Measurements from ENCODE around the gene TBC1D5.

TBC1D5 gene

GRCh38 chr3:17182166-17182565 is 560.3 kb downstream of the TBC1D5 start:
- Histone ChIP-seq H4K8ac (ENCODE audit: low read length) (no peak overlapping the region), H3K18ac (ENCODE audit: low read depth in 1 of 2, low read length in 2 of 2) (no peak overlapping the region), H3K14ac (ENCODE audit: low read length in 2 of 2) (no peak overlapping the region), H3K36me3 (ENCODE audit: control insufficient read depth in 1 of 2, insufficient read depth in 2 of 2, low read depth in 1 of 2, low read length in 2 of 2) (peaks cover 0 to 14% of the 10 kb centered on the region in 2 experiments), H2BK15ac (ENCODE audit: low read depth, poor library complexity, severe bottlenecking) (no peak overlapping the region), H3K27ac (ENCODE audit: low read length, poor library complexity, severe bottlenecking) (no peak overlapping the region), H4K91ac (ENCODE audit: low read length) (no peak overlapping the region), H3K4me1 (ENCODE audit: control insufficient read depth, insufficient read depth, low read depth, low read length) (peaks cover 2% of the 10 kb centered on the region), H2AK5ac (ENCODE audit: low read length, severe bottlenecking) (no peak overlapping the region), H2AFZ (ENCODE audit: low read depth, low read length) (no peak overlapping the region), H3K9ac (ENCODE audit: low read length) (no peak overlapping the region), H3K4me2 (ENCODE audit: low read length, poor library complexity, severe bottlenecking) (no peak overlapping the region), H3K4ac (ENCODE audit: low read depth in 1 of 2, low read length in 2 of 2) (no peak overlapping the region), H3K27me3 (ENCODE audit: control insufficient read depth in 1 of 2, insufficient read depth in 1 of 2, low read length in 2 of 2) (no peaks in the 10 kb centered on the region), H3K9me3 (ENCODE audit: control insufficient read depth, low read length) (no peaks in the 10 kb centered on the region), H2BK12ac (ENCODE audit: low read length in 2 of 2) (no peak overlapping the region), H3K23ac (ENCODE audit: low read length in 2 of 2) (no peak overlapping the region), H3K79me1 (replicated peaks; ENCODE audit: low read length, poor library complexity, severe bottlenecking) (no peaks in the 10 kb centered on the region), H2BK120ac (ENCODE audit: low read depth, low read length) (no peak overlapping the region), H3K4me3 (ENCODE audit: insufficient read depth in 1 of 2, low read depth in 1 of 2, low read length in 2 of 2) (no peak overlapping the region), H2BK5ac (ENCODE audit: low read depth, low read length, poor library complexity, severe bottlenecking) (no peak overlapping the region)
- DNase-seq = peak; percentile 36
- 75% methylated on average over 1 of the region's 5 CpGs for WGBS

GRCh38 chr3:17181413-17181907 is 561.0 kb downstream of the TBC1D5 start:
- Histone ChIP-seq H4K8ac (ENCODE audit: low read length) (no peak overlapping the region), H2BK12ac (ENCODE audit: low read length in 2 of 2) (no peak overlapping the region), H3K9ac (ENCODE audit: low read length) (no peak overlapping the region), H4K91ac (ENCODE audit: low read length) (no peak overlapping the region), H3K4me3 (ENCODE audit: insufficient read depth in 1 of 2, low read depth in 1 of 2, low read length in 2 of 2) (no peak overlapping the region), H3K4me2 (ENCODE audit: low read length, poor library complexity, severe bottlenecking) (no peak overlapping the region), H3K9me3 (ENCODE audit: control insufficient read depth, low read length) (no peaks in the 10 kb centered on the region), H3K27me3 (ENCODE audit: control insufficient read depth in 1 of 2, insufficient read depth in 1 of 2, low read length in 2 of 2) (no peaks in the 10 kb centered on the region), H2BK15ac (ENCODE audit: low read depth, poor library complexity, severe bottlenecking) (no peak overlapping the region), H3K18ac (ENCODE audit: low read depth in 1 of 2, low read length in 2 of 2) (no peak overlapping the region), H2AK5ac (ENCODE audit: low read length, severe bottlenecking) (no peak overlapping the region), H2BK120ac (ENCODE audit: low read depth, low read length) (no peak overlapping the region), H3K79me1 (replicated peaks; ENCODE audit: low read length, poor library complexity, severe bottlenecking) (no peaks in the 10 kb centered on the region), H2AFZ (ENCODE audit: low read depth, low read length) (no peak overlapping the region), H2BK5ac (ENCODE audit: low read depth, low read length, poor library complexity, severe bottlenecking) (no peak overlapping the region), H3K27ac (ENCODE audit: low read length, poor library complexity, severe bottlenecking) (no peak overlapping the region), H3K14ac (ENCODE audit: low read length in 2 of 2) (no peak overlapping the region), H3K36me3 (ENCODE audit: control insufficient read depth in 1 of 2, insufficient read depth in 2 of 2, low read depth in 1 of 2, low read length in 2 of 2) (peaks cover 0 to 14% of the 10 kb centered on the region in 2 experiments), H3K4me1 (ENCODE audit: control insufficient read depth, insufficient read depth, low read depth, low read length) (peaks cover 2% of the 10 kb centered on the region), H3K23ac (ENCODE audit: low read length in 2 of 2) (no peak overlapping the region), H3K4ac (ENCODE audit: low read depth in 1 of 2, low read length in 2 of 2) (no peak overlapping the region)
- 100% methylated on average over 2 of the region's 2 CpGs for WGBS
- no peak for DNase-seq

- Histone ChIP-seq H3K23ac (ENCODE audit: low read length in 2 of 2) (no peak overlapping the region), H3K4ac (ENCODE audit: low read depth in 1 of 2, low read length in 2 of 2) (no peak overlapping the region), H3K4me2 (ENCODE audit: low read length, poor library complexity, severe bottlenecking) (no peak overlapping the region), H2AK5ac (ENCODE audit: low read length, severe bottlenecking) (no peak overlapping the region), H2BK5ac (ENCODE audit: low read depth, low read length, poor library complexity, severe bottlenecking) (no peak overlapping the region), H3K79me1 (replicated peaks; ENCODE audit: low read length, poor library complexity, severe bottlenecking) (no peaks in the 10 kb centered on the region), H3K36me3 (ENCODE audit: control insufficient read depth in 1 of 2, insufficient read depth in 2 of 2, low read depth in 1 of 2, low read length in 2 of 2) (peaks cover 0 to 8% of the 10 kb centered on the region in 2 experiments), H4K8ac (ENCODE audit: low read length) (no peak overlapping the region), H2BK12ac (ENCODE audit: low read length in 2 of 2) (no peak overlapping the region), H3K9me3 (ENCODE audit: control insufficient read depth, low read length) (no peaks in the 10 kb centered on the region), H2BK120ac (ENCODE audit: low read depth, low read length) (no peak overlapping the region), H2AFZ (ENCODE audit: low read depth, low read length) (no peak overlapping the region), H3K27me3 (ENCODE audit: control insufficient read depth in 1 of 2, insufficient read depth in 1 of 2, low read length in 2 of 2) (no peaks in the 10 kb centered on the region), H3K9ac (ENCODE audit: low read length) (peak overlapping the region; percentile 36), H3K4me3 (ENCODE audit: insufficient read depth in 1 of 2, low read depth in 1 of 2, low read length in 2 of 2) (no peak overlapping the region), H3K14ac (ENCODE audit: low read length in 2 of 2) (no peak overlapping the region), H3K4me1 (ENCODE audit: control insufficient read depth, insufficient read depth, low read depth, low read length) (peaks cover 5% of the 10 kb centered on the region), H4K91ac (ENCODE audit: low read length) (no peak overlapping the region), H2BK15ac (ENCODE audit: low read depth, poor library complexity, severe bottlenecking) (no peak overlapping the region), H3K27ac (ENCODE audit: low read length, poor library complexity, severe bottlenecking) (no peak overlapping the region), H3K18ac (ENCODE audit: low read depth in 1 of 2, low read length in 2 of 2) (no peak overlapping the region)
- WGBS = 75% methylated on average over 7 of the region's 7 CpGs
- DNase-seq = peak; percentile 61
Measured at GRCh38 chr3:17179381-17180205, 562.8 kb downstream of the TBC1D5 start.

GRCh38 chr3:17176757-17177156 is 565.7 kb downstream of the TBC1D5 start:
- no peak overlapping the region for H2BK12ac ChIP-seq (ENCODE audit: low read length in 2 of 2)
- no peaks in the 10 kb centered on the region for H3K79me1 ChIP-seq (replicated peaks; ENCODE audit: low read length, poor library complexity, severe bottlenecking)
- no peak overlapping the region for H3K9ac ChIP-seq (ENCODE audit: low read length)
- no peak overlapping the region for H4K8ac ChIP-seq (ENCODE audit: low read length)
- H2BK120ac ChIP-seq (ENCODE audit: low read depth, low read length) = no peak overlapping the region
- H3K27ac ChIP-seq (ENCODE audit: low read length, poor library complexity, severe bottlenecking) = no peak overlapping the region
- H3K14ac ChIP-seq (ENCODE audit: low read length in 2 of 2) = no peak overlapping the region
- H3K9me3 ChIP-seq (ENCODE audit: control insufficient read depth, low read length) = no peaks in the 10 kb centered on the region
- 40% methylated on average over 1 of the region's 1 CpG for WGBS
- H3K4me2 ChIP-seq (ENCODE audit: low read length, poor library complexity, severe bottlenecking) = no peak overlapping the region
- H2AFZ ChIP-seq (ENCODE audit: low read depth, low read length) = no peak overlapping the region
- H3K4ac ChIP-seq (ENCODE audit: low read depth in 1 of 2, low read length in 2 of 2) = no peak overlapping the region
- DNase-seq = no peak
- H4K91ac ChIP-seq (ENCODE audit: low read length) = no peak overlapping the region
- no peak overlapping the region for H2BK5ac ChIP-seq (ENCODE audit: low read depth, low read length, poor library complexity, severe bottlenecking)
- no peak overlapping the region for H3K18ac ChIP-seq (ENCODE audit: low read depth in 1 of 2, low read length in 2 of 2)
- no peak overlapping the region for H3K4me3 ChIP-seq (ENCODE audit: insufficient read depth in 1 of 2, low read depth in 1 of 2, low read length in 2 of 2)
- no peaks in the 10 kb centered on the region for H3K27me3 ChIP-seq (ENCODE audit: control insufficient read depth in 1 of 2, insufficient read depth in 1 of 2, low read length in 2 of 2)
- no peak overlapping the region for H2BK15ac ChIP-seq (ENCODE audit: low read depth, poor library complexity, severe bottlenecking)
- no peak overlapping the region for H2AK5ac ChIP-seq (ENCODE audit: low read length, severe bottlenecking)
- peaks cover 3% of the 10 kb centered on the region for H3K4me1 ChIP-seq (ENCODE audit: control insufficient read depth, insufficient read depth, low read depth, low read length)
- no peak overlapping the region for H3K23ac ChIP-seq (ENCODE audit: low read length in 2 of 2)
- H3K36me3 ChIP-seq (ENCODE audit: control insufficient read depth in 1 of 2, insufficient read depth in 2 of 2, low read depth in 1 of 2, low read length in 2 of 2) = no peaks in the 10 kb centered on the region

Measured in mesenchymal stem cell (in vitro differentiated cells and primary cell).